Measurements from ENCODE around the gene NPPB. TPM values are rescaled to one million over a fixed set of nuclear protein-coding genes. Genes with fewer than 3 reads are reported as not detected.

Gene NPPB
- polyA plus RNA-seq, 1 donor from 2014 or later = not detected

- no peak overlapping the region for H3K27ac Mint-ChIP-seq
- H3K9me3 Mint-ChIP-seq = no peaks in the 10 kb centered on the region
- H3K4me1 Mint-ChIP-seq = peaks cover 0 to 2% (median 0%) of the 10 kb centered on the region in 3 donors
- no peaks in the 10 kb centered on the region for H3K36me3 Mint-ChIP-seq
- H3K27me3 Mint-ChIP-seq = peaks cover 43% of the 10 kb centered on the region
- no peak overlapping the region for H3K4me3 Mint-ChIP-seq
Measured at GRCh38 chr1:11855430-11855829, 3.3 kb downstream of the NPPB start.

- H3K27me3 Mint-ChIP-seq = peaks cover 36% of the 10 kb centered on the region
- H3K4me3 Mint-ChIP-seq = no peak overlapping the region
- peaks cover 1% of the 10 kb centered on the region for H3K36me3 Mint-ChIP-seq
- H3K4me1 Mint-ChIP-seq = peaks cover 0 to 2% (median 0%) of the 10 kb centered on the region in 3 donors
- no peak overlapping the region for H3K27ac Mint-ChIP-seq
- no peaks in the 10 kb centered on the region for H3K9me3 Mint-ChIP-seq
Measured at GRCh38 chr1:11854519-11854918, 4.2 kb downstream of the NPPB start.

DNA sequence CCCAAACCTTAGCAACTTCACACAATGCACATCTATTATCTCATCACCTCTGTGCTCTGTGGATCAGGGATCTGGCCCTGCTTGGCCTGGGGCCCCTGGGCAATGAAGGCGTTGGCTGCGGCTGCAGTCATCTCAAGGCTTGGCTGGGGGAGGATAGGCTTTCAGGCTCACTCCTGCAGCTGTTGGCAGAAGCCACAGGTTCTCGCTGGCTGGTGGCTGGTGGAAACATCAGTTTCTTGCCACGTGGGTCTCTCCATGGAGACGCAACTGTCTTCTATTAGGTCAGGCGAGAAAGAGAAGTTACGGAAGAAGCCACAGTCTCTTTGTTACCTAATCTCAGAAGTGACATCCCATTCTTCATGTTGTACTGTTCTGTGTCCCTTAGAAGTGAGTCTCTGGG lies 7.6 kb downstream of the NPPB start:
- Mint-ChIP-seq H3K9me3 (no peaks in the 10 kb centered on the region), H3K36me3 (peaks cover 1% of the 10 kb centered on the region), H3K4me3 (no peak overlapping the region), H3K27ac (no peak overlapping the region), H3K27me3 (peaks cover 9% of the 10 kb centered on the region), H3K4me1 (no peaks in the 10 kb centered on the region)

DNA sequence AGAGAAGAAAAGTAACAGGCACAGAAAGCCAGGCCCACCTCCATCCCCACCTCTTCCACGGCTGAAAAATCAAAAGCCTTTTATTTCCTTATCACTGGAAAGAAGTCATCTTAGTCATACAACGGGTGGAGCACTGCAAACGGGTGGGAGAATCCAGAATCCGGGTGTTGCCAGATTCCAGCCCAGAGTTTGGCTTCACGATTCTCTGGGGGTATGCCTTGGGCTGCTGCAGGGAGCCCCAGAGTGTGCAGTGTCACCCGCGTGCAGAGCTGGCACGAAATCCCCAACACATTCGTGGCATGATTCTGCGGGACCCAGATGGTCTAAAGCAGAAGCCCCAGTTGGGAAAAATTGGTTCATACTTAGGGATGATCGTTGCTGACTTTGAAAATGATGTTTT lies 8.6 kb downstream of the NPPB start:
- H3K4me3 Mint-ChIP-seq = no peak overlapping the region

DNA sequence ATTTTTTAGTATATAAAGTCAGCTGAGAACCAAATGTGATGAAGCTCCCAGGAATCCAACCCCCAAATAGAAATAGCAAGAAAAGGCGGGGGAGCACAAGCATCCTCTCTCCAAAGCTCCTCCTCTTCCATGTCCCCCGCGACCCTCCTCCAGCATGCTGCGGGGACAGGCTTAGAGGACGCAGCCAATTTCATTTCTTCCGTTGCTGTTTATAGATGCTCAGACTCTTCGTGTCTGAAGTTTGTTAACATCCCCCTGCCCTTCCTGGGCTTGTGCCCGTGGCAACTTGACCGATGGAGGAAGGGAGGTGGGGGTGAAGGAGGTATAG lies 10.4 kb downstream of the NPPB start:
- H3K9me3 Mint-ChIP-seq = no peaks in the 10 kb centered on the region
- no peak overlapping the region for H3K4me3 Mint-ChIP-seq
- no peak overlapping the region for H3K27ac Mint-ChIP-seq
- H3K27me3 Mint-ChIP-seq = peaks cover 4% of the 10 kb centered on the region
- peaks cover 3% of the 10 kb centered on the region for H3K36me3 Mint-ChIP-seq
- H3K4me1 Mint-ChIP-seq = peaks cover 2 to 3% (median 3%) of the 10 kb centered on the region in 3 donors

More for the DNA sequence above, 8.6 kb downstream of the NPPB start:
- peak overlapping the region in 2 of 3 donors; percentile 27 to 67 for H3K27ac Mint-ChIP-seq
- peaks cover 0 to 3% (median 0%) of the 10 kb centered on the region in 3 donors for H3K4me1 Mint-ChIP-seq
- peaks cover 3% of the 10 kb centered on the region for H3K36me3 Mint-ChIP-seq
- H3K9me3 Mint-ChIP-seq = no peaks in the 10 kb centered on the region
- H3K27me3 Mint-ChIP-seq = peaks cover 9% of the 10 kb centered on the region

GRCh38 chr1:11847667-11848372 lies 10.9 kb downstream of the NPPB start, which contains the start of gene NPPA:
NPPA (minus strand) TSS chr1:11847783; CDS start chr1:11847684, 99 bp downstream.
- Mint-ChIP-seq H3K9me3 (no peaks in the 10 kb centered on the region), H3K27me3 (peaks cover 2% of the 10 kb centered on the region)

DNA sequence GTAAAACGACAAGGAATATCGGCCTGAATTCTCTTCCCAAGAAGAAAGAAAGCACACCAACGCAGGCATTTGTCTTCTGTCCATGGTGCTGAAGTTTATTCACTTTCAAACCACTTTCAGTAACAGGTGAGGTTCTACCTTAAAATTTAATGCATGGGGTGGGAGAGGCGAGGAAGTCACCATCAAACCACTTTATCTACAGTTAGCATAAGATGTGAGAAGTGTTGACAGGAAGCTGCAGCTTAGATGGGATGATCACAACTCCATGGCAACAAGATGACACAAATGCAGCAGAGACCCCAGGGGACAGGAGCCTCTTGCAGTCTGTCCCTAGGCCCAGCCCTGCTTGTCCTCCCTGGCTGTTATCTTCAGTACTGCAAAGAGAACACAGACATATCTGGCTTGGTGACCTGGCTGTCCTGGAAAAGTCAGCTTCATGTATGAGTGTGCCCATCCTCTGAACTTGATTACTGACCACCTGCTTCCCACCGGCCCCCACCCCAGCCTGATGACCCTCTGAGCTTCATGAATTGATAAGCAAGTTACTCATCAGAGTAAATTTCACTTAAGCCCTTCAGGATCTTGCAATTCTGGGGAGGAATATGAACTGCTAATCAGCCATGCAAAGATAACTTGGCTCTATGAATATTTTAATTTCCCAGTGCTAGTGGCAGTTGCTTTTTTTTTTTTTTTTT lies 13.0 kb downstream of the NPPB start:
- Mint-ChIP-seq H3K27me3 (no peaks in the 10 kb centered on the region), H3K27ac (no peak overlapping the region), H3K9me3 (no peaks in the 10 kb centered on the region), H3K4me1 (peaks cover 6 to 16% (median 14%) of the 10 kb centered on the region in 3 donors), H3K4me3 (no peak overlapping the region), H3K36me3 (peaks cover 3% of the 10 kb centered on the region)

More at GRCh38 chr1:11847667-11848372, 10.9 kb downstream of the NPPB start, which contains the start of gene NPPA:
- Mint-ChIP-seq H3K36me3 (peaks cover 3% of the 10 kb centered on the region), H3K4me3 (no peak within 1 kb of the TSS), H3K27ac (no peak within 1 kb of the TSS), H3K4me1 (peaks cover 2 to 3% (median 3%) of the 10 kb centered on the region in 3 donors)

GRCh38 chr1:11842154-11843041 lies 16.3 kb downstream of the NPPB start:
- H3K9me3 Mint-ChIP-seq = no peaks in the 10 kb centered on the region
- peaks cover 9 to 21% (median 19%) of the 10 kb centered on the region in 3 donors for H3K4me1 Mint-ChIP-seq
- peaks cover 2% of the 10 kb centered on the region for H3K36me3 Mint-ChIP-seq
- peak overlapping the region in 2 of 4 donors; percentile 7 to 33 for H3K4me3 Mint-ChIP-seq
- H3K27me3 Mint-ChIP-seq = no peaks in the 10 kb centered on the region
- no peak overlapping the region for H3K27ac Mint-ChIP-seq

- Mint-ChIP-seq H3K36me3 (peaks cover 2% of the 10 kb centered on the region), H3K27ac (peak overlapping the region in 1 of 3 donors; percentile 23), H3K4me1 (peaks cover 9 to 21% (median 19%) of the 10 kb centered on the region in 3 donors), H3K27me3 (no peaks in the 10 kb centered on the region), H3K9me3 (no peaks in the 10 kb centered on the region), H3K4me3 (no peak overlapping the region)
Measured at GRCh38 chr1:11841245-11842153, 17.2 kb downstream of the NPPB start.

GRCh38 chr1:11839727-11840705 lies 18.7 kb downstream of the NPPB start:
- Mint-ChIP-seq H3K9me3 (no peaks in the 10 kb centered on the region), H3K27me3 (no peaks in the 10 kb centered on the region), H3K27ac (peak overlapping the region in 1 of 3 donors; percentile 11), H3K4me1 (peaks cover 11 to 19% (median 18%) of the 10 kb centered on the region in 3 donors), H3K36me3 (peaks cover 2% of the 10 kb centered on the region), H3K4me3 (peak overlapping the region in 1 of 4 donors; percentile 39)

- Mint-ChIP-seq H3K27me3 (no peaks in the 10 kb centered on the region), H3K4me3 (no peak overlapping the region), H3K27ac (peak overlapping the region in 1 of 3 donors; percentile 76), H3K36me3 (peaks cover 5% of the 10 kb centered on the region), H3K4me1 (peaks cover 11 to 19% (median 18%) of the 10 kb centered on the region in 3 donors), H3K9me3 (no peaks in the 10 kb centered on the region)
Measured at GRCh38 chr1:11838349-11839272, 20.1 kb downstream of the NPPB start.

GRCh38 chr1:11837767-11838348 lies 20.9 kb downstream of the NPPB start:
- Mint-ChIP-seq H3K27ac (no peak overlapping the region), H3K4me1 (peaks cover 8 to 18% (median 17%) of the 10 kb centered on the region in 3 donors), H3K9me3 (no peaks in the 10 kb centered on the region), H3K4me3 (no peak overlapping the region), H3K27me3 (no peaks in the 10 kb centered on the region), H3K36me3 (peaks cover 5% of the 10 kb centered on the region)

Data from IgD-negative memory B cell (primary cell).